GM19023 (cell line): ENCODE measurements around the gene TBCA.
"Not testable (repeated sequence)": the region's sequence is repeated elsewhere in the genome, so short reads cannot be mapped to it uniquely, and the experiment has no call there.

Experiments
- ATAC-seq: cut with Tn5 transposase; IDR thresholded peaks from one replicate; pipeline ENCODE4 v1.9.1; 2021; ENCODE audit warnings: mild to moderate bottlenecking, moderate library complexity; ENCODE audit not compliant: unreplicated experiment

TBCA gene

DNA sequence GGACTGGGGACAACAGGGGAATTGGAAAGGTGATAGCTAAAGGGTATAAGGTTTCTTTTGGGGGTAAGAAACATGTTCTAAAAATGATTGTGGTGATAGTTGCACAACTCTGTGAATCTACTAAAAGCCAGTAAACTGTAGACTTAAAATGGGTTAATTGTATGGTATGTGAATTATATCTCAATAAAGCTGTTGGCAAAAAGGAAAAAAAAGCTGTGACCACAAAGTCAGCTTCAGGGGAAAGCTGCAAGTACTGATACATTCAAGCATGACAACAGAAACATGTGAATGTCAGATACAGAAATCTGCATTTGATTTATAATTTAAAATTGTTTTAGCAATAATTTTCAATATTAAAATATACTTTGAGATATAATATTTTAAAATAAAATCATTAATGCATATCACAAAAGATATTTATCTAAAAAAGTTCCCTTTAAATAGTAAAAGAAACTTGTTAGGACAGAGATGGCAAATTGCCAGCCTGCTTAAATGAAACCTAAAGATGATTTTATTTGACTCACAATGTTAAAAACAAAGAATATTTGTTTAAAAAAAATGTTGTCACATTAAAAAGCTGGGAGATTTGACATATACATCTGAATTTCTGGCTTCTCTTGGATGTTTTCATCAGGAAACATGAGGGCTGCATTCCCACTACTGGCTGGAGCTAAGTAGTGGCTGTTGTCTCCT lies 66.0 kb downstream of the TBCA start:
- no peak for ATAC-seq

DNA sequence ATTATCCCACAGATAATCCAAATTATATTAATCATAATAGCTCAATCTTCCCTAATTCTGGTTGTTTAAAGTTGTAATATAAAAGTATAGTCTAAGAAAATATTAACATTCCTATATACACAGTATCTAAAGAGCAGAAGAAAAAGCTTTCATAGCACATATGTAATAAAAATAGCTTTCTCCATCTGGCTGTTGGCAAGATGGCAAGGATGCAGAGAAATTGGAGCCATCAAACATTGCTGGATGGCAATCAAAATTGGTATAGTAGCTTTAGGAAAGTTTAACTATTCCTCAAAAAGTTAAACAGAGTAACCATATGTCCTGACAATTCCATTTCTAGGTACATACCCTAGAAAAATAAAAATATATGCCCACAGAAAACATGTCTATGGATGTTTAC lies 66.8 kb downstream of the TBCA start:
- ATAC-seq, result no peak

DNA sequence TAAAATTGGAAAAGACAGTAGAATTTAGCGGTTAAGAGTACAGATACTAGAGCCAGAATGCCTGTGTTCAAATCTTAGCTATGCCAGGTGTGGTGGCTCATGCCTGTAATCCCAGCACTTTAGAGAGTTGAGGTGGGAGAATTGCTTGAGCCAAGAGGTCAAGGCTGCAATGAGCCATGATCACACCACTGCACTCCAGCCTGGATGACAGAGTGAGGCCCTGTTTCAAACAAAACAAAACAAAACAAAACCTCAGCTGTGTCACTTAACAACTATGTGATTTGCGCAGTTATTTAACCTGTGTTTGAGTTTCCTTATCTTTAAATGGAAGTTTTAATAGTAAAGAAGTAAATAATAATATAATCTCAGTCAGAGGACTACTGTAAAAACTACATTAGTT lies 68.3 kb downstream of the TBCA start:
- no peak for ATAC-seq

DNA sequence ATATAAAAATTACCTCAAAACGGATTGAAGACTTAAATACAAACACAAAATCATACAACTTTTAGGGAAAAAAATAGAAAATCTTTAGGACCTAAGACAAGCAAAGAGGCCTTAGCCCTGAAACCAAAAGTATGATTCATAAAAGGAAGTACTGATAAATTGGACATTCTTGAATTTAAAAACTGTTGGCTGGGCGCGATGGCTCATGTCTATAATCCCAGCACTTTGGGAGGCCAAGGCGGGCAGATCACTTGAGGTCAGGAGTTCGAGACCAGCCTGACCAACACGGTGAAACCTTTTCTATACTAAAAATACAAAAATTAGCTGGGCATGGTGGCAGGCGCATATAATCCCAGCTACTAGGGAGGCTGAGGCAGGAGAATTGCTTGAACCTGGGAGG lies 76.6 kb downstream of the TBCA start:
- ATAC-seq, result not testable (repeated sequence)

DNA sequence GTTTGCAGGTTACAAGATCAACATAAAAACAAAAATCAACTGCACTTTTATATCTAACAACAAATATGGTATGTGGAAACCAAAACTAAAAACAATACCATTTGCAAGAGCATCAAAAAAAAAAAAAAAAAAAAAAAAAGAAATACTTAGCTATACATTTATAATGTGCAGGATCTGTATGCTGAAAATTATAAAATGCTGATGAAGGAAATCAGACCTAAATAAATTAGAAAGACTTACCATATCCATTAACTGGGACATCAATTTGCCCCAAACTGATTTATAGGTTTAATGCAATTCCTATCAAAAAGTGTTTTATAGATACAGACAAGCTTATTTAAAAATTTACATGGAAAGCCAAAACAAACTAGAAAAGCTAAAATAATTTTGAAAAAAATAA lies 77.2 kb downstream of the TBCA start:
- ATAC-seq, result no peak

DNA sequence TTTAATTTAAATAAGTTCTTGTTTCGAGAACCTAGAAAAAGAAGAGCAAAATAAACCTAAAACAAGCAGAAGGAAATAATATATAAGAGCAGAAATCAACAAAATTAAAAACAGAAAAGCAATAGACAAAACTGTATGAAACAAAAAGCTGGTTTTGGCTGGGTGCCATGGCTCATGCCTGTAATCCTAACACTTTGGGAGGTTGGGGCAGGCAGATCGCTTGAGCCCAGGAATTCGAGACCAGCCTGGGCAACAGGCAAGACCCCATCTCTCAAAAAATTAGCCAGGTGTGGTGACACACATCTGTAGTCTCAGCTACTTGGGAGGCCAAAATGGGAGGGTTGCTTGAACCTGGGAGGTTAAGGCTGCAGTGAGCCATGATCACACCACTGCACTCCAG lies 78.4 kb downstream of the TBCA start:
- no peak for ATAC-seq

DNA sequence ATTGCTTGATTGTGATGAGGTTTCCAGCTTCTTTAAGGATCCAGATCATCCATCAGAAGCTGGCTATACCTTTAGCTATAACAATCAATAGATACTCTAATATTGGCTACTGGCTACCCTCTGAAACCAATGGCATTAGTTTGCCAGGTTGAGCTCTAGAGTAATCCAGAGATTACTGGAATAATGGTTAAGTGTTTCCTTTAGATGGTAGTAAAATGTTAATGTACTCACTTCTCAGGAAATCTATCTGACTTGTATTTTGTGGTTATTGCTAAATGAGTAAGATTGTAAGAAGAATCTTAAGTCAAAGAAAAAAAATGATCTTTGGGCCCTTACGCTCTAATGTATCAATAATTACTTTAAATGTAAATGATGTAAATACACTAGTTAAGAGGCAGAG lies 80.0 kb downstream of the TBCA start:
- no peak for ATAC-seq

DNA sequence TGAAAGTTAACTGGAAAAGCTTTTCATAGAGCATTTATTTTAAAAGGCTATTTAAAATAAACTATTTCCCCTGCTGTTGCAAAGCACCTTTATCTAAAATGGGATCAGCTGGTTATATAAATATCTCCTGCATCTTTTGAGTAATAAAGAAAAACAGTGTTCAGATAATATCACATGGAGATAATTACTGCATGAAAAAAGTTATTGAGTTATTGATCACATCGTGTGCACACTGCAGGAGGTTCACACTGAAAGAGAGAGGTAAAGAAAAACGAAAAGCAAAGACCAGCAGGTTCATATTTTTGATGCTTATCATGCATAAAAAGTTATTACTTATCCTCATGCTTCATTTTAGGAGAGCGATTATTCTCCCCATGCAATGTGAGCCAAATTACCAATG lies 82.2 kb downstream of the TBCA start:
- no peak for ATAC-seq

DNA sequence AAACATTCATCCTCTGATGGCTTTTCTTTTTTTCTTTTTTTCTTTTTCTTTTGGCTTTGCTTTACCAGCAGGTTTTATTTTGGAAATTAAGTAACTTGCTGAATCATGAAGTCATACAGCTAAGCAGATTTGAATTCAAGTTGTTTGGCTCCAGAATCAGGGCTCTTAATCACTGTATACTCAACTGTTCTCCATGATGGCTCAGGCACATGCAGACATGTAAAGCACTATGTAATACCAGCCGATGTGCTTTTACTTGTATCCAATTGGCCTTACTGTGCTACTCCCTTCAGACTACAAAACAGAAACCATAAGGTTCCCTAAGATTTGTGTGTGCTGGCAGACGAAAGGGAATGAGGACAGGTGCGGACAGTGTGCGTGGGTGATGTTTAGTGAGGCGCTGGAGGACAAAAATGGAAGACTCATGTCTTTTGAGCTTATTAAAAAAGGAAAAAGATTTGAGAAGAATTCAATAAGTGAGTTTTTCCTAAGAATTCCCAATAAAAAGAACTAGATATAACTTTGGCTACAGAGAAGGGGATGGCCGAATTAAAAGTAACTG lies 92.9 kb downstream of the TBCA start:
- no peak for ATAC-seq

DNA sequence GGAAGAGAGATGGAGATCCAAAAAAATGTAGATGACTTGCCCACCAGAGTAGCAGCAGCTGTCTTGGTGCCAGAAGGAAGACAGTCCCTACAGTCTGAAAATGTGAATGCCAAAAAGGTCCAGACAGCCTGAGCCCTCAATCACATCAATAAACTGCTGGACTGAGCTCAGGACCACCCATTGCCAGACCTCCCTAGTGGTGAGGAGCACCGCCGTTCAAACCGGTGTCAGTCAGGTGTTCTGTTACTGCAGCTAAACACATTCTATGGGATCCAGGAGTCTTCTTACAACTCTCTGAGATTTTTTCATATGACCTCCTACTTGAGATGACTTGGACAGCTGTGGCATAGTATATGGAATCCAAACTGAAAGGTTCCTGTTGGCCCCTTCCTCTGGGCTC lies 105.6 kb downstream of the TBCA start:
- no peak for ATAC-seq

DNA sequence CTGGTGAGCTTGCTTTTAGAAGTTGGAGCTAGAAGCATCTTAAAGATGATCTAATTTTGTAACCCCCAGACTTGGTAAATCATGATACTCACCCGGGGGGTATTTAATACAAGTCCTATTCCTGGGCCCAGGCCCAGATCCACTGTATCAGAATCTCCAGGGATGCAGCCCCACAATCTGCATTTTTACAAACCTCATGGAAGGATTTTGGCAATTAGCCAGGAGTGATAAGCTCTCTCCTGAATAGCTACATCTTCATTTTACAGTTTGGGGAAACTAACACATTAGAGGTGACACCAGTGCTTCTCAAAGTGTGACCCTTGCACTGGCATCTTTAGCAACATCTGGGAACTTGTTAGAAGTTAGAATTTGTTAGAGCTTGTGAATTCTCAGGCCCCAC lies 106.5 kb downstream of the TBCA start:
- ATAC-seq, result no peak

DNA sequence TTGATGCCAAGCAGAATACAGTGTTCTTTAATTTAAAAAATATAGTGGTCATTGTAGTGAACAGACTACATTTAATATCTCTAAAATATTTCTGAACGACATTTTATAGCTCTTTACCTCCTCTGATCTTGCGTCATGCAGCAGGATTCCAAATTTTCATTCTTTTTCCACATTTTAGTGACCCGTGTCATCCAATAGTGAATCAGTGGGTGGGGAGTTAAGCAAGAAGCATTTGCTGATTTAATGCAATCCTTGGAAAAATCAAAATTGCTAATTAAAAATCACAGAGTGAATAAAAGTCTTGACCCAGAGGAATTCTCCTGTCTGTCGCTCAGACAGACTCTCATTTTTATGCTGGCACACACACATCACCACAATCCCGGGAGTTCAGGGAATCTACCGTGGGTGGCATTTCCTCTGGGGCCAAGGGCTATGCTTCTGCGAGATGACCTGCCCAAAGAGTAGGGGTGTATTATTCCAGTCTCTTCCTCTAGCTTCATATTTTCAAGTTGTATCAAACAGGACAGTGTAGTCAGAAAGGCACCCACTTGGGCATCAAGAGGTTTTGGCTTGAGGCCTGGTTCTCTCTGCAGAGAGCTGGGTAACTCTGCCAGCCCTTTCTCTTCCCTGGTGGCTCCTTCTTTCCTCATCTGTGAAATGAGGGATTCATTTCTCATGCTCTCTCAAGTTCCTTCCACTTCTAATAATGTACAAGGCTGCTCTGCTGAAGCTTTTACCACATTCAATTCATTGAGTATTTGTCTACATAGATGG lies 112.9 kb downstream of the TBCA start:
- ATAC-seq, result no peak

DNA sequence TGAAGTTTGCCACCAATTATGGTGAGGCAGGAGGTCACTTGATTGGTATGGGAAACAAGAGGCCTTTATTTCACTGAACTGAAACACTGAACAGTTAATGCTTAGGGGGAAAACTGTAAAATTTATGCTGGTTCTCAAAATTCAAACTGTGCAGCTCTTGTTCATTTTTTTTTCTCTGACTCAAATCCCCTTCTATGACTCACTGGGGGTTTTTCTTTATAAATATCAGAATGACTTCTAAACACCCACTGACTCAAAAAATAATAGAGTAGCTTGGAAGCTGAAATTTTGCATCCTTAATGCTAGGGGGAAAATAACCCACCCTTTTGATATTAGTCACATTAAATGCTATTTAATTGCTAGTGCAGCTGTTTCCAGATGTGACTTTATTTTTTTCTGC lies 113.5 kb downstream of the TBCA start:
- ATAC-seq, result no peak

DNA sequence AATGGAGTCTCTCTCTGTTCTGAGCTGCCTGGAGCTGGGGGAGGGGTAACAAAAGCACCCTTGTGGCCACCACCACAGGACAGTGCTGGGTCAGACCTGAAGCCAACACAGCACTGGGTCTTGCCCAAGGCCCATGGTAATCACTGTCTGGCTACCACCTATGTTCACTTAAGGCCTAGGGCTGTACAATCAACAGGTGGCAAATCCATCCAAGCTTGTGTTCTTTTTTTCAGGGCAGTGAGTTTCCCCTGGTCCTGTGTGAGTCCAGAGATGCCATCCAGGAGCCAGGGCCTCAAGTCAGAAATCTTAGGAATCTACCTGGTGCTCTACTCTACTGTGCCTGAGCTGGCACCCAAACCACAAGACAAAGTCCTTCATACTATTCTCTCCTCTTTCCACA lies 117.5 kb downstream of the TBCA start:
- no peak for ATAC-seq

DNA sequence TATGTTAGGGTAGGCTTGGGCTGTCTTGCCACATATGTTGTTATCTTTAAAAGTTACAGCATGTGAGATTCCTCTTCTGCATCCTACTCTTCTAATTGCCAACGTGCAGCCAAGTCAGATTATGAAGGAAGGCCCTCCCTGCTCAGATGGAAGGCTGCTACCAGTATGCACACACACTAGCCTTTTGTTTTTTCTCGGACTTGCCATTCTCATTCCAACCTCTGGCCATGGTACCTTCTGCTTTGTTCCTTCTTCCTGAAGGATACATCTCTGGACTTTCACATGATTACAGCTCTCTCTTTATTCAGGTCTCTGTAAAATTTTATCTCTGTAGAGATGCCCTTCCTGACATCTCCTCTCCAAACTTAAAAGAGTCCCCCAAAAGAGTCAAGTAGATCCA lies 124.8 kb downstream of the TBCA start:
- no peak for ATAC-seq

DNA sequence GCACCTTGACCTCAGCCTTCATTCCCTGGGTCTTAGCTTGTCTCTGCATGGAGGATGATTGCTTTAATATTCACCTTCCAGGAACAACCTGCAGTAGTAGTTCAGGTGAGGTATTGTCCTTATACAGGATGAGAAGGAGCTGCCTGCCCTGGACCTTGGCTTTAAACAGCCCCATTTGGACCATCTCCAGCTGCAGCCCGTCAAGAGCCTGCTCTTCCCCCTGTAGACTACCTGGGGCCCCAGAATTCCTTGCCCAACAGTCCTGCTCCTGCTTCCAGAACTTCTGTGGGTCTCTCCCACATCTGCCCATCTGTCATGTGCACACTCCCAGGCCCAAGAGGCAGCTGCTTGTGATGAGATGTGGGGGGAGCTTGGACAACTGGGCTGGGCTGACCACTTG lies 125.5 kb downstream of the TBCA start:
- no peak for ATAC-seq

DNA sequence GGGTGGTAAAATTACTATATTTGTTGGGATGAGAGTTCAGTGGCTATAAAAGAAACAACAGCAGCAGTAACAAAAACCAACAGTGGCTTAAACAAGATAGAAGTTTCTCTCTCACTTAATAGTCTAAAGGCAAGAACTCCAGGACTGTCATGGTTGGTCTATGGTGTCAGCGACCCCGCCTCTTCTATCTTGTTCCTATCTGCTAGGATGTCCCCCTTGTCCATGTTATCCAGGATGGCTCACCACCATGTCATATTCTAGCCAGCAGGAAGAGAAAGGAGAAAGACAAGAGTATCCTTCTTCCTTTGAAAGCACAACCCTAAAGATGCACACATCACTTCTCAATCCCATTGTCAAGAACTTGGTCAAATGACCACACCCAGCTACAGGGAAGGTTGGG lies 126.4 kb downstream of the TBCA start:
- no peak for ATAC-seq

DNA sequence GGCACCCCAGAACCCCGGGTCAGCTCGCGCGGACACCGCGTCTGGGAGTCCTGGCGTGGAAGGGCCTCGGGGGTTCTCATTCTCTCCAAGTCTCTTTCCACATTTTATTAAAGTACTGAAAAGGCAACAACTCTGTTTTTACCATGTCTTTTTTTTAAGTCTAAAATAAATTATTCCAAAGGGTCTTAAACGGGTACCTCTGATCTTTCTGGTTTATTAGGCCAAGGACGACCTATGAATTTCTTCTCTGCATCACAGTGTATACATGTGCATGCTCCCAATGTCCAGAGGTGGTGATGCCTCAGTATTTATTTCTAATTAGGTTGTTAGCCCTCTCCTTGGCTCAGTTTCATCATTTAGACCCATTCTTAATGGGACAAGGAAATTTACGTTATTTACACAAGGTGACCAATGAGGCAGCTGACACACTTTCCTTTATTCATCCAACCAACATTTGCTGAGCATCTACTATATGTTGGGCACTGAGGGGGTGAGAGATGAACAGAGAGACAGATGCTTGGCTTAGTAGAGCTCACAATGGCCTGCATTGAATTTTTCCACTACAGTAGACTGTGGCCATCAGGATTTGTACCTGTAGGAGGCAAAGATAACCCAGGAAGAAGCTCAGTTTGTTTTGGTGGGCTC lies 130.0 kb downstream of the TBCA start:
- no peak for ATAC-seq

DNA sequence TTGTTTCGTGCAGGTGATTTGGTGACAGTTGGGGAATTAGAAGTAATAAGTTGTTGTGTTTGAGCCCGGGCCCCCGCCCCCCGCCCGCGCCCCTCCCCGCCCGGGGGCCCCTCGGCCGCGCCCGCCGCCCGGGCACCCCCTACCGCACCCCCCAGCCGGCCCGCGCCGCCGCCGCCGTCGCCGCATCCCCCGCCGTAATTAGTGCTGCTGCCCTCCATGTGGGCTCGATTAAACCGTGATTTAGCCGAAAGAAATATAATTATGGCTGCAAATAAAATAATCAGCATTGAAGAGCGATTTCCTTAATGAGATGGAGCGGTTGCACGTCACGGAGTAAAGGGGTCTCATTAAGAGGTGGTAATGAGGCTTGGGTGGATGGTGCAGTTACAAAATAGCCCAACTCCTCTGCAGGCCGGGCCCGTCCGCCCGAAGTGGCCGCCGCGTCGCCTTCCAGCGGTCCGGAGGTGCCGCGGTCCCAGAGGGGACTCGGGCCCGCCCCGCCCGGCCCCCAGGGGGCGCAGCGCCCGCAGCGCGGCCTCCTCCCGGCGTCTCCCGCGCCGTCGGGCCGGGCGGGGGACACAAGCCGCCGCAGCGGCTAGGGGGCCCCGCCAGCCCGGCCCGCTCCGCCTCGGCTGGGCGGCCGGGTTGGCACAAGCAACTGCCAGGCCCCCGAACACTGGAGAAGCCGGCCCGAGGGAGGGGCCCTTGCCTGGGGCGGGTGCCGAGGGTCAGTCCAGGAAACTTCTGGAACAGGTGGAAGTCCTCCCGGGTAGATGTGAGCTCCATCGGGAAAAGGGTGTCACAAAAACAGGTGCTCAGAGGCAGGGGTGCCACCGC lies 130.8 kb downstream of the TBCA start:
- no peak for ATAC-seq

DNA sequence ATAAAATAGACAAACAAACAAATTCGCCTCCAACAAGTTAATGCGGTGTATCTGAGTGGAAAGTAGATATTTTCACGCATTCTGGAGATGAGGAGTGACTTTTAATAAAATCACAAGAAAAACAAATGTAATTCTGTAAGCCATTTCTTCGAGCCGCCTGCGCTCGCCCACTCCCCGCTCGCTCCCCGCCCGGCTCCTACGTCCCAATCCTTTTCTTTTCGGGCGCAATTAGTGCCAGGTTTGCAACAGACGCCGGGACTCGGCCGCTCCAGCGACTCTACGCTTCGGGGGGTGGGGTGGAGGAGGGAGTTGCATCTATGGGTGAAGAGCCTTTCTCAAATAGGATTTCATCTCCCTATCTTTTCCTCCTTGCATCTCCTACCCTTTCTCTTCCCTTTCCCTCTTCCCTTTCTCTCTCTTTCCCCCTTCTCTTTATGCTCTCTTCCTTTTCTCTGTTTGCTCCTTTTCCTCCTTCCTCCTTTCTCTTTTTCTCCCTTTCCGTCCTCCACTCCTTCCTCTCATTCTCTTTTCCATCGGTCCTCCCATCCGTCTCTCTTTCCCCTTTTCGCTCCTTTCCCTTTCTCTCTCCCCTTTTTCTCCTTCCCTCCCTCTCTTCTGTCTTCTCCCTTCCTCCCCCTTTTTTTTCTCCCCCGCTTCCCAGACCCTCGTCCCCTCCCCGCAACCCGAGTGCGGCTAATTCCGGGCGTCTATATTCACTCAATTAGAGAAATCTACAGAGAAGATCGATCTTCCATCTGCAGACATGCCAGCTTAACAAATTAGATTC lies 131.6 kb downstream of the TBCA start:
- no peak for ATAC-seq
